Measurements from ENCODE around the gene PTPRB.

The PTPRB gene

DNA sequence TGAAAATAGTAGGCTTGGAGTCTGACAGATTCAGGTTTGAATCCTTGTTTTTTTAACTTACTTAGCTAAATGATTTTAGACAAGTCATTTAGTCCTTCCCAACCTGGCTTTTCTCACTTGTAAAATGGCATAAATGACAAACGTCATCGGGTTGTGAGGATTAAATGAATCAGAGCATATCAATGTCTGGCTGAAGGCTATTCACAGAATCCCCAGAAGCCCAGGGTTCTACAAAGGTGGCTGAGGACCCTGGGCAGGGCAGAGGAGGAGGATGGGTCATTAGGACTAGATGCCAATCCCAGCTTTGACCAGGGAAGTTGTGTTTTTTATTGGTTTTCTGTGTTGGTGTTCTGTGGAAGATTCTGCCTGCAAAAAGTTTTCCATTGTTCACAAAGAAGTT, 7.6 kb upstream of the PTPRB start:
- DNase-seq (ENCODE audit: low read depth in 3 of 3, low spot score in 1 of 3), result no peak

DNA sequence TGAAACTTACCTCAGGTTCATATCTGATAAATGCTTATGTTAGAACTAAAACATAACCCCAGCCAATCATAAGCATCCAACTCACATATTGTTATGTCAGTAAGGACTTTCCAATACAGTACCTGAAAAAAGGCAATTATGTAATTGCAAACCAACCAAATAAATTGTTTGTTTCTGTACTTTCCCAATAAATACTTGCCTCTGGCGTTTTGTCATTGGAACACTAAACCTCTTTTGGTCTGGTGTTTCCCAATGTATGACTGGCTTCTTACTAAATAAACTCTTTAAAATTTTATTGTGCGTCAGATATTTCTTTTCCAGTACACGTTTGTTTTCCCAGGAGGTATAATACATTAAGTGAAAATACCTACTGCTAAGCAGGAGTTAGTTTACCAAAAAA, 6.7 kb upstream of the PTPRB start:
- no peak for DNase-seq (ENCODE audit: low read depth in 3 of 3, low spot score in 1 of 3)

DNA sequence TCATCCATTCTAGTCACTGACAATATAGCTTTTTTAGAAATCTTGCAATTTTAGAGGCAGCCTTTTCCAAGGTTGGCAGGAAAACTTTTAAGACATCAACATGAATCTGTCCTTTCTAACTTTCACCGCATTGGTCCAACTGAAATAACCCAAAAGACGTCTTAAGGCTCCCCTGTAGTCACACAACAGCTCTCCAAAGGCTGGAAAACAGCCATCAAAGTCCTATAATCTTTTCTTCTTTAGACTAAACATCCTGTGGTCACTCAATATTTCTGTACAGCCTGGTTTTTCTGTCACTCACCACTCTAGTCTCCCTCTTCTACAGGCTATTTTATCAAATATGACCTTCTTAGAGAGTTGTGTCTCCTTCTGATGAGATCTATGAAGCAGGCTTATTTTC, 4.5 kb upstream of the PTPRB start:
- no peak for DNase-seq (ENCODE audit: low read depth in 3 of 3, low spot score in 1 of 3)

DNA sequence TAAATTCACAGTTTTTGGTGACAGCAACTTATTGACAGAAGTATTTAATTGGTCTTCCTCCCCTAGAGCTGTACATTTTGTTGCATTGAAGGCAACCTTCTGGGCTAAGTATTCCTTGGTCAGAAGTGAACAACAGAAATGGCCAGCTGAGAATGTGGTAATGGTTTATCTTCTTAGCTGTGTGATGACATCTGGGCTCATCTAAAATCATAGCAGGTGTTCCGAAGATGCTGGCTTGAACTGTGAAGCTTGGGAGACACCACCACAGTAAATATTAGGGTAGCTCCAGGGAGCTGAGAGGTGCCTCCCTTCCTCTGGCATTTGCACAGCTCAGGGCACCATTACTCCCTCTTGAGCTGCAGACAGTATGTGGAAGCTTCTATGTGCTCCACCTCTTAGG, 3.7 kb upstream of the PTPRB start:
- no peak for DNase-seq (ENCODE audit: low read depth in 3 of 3, low spot score in 1 of 3)

DNA sequence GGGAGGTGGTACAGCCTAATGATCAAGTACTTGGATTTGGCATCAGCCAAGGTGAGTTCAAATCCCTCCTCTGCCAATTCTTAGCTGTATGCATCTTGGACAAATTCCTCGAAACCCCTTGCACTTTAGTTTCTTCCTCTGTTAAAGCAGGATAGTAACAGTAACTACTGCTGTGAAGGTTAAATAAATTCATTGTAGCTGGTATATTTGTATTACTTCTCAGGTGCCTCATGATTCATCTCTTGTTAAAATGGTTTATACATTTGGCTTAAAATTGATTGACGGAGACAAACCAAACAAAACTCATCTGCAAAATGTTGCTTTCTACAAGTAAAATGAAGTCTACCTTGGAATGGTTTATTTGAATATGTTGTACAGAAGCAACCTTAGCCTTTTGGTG, 2.3 kb upstream of the PTPRB start:
- DNase-seq (ENCODE audit: low read depth in 3 of 3, low spot score in 1 of 3), result no peak

DNA sequence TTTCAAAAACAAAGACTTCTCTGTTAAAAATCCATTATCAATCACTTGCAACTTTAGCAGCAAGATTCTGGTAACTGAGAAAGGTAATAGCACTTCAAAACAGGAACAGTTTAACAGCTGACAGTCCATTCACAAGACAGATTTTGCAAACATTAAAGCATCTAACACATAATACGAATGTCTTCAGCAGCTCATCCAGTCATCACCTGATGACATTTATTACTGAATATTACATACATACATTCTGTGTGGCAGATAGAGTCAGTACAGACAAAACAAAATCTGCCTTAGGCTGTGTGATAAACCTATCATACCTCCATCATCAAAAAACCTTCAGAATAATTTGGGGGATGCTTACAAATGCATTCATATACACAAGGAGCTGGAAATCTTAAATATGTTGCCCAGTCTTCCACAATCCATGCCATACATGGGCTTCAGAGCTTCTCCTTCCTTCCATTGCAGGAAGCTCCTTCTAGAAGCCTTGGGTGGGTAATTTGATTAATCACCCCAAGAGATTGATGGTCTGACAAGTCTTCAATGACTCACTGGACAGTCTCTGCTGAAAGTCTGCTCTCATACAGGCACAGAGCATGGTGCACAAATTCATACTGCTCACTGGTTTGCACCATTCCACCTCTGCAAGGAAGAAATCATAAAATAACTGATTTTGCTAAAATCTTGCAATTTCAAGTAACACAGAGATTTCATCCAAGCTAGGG, 1.6 kb upstream of the PTPRB start:
- DNase-seq (ENCODE audit: low read depth in 3 of 3, low spot score in 1 of 3), result no peak

- DNase-seq (ENCODE audit: low read depth in 3 of 3, low spot score in 1 of 3), result no peak
Observed at GRCh38 chr12:70635755-70636154, 1.5 kb downstream of the PTPRB start.

- DNase-seq (ENCODE audit: low read depth in 3 of 3, low spot score in 1 of 3), result no peak
Observed at GRCh38 chr12:70628701-70629480, 8.3 kb downstream of the PTPRB start.

GRCh38 chr12:70627677-70628076, 9.6 kb downstream of the PTPRB start:
- no peak for DNase-seq (ENCODE audit: low read depth in 3 of 3, low spot score in 1 of 3)

DNA sequence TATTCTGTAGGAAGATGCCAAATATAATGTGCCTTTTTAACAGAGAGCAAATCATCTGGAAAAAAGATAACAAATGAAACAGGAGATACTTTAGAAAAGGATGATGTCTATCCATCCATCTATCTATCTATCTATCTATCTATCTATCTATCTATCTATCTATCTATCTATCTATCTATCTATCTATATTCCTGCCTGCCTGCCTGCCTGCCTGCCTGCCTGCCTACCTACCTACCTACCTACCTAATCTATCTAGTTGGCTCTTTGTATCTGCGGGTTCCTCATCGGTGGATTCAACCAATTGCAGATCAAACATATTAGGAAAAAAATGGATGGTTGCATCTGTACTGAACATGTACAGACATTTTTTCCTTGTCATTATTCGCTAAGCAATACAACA, 11.0 kb downstream of the PTPRB start:
- DNase-seq (ENCODE audit: low read depth in 3 of 3, low spot score in 1 of 3), result no peak

DNA sequence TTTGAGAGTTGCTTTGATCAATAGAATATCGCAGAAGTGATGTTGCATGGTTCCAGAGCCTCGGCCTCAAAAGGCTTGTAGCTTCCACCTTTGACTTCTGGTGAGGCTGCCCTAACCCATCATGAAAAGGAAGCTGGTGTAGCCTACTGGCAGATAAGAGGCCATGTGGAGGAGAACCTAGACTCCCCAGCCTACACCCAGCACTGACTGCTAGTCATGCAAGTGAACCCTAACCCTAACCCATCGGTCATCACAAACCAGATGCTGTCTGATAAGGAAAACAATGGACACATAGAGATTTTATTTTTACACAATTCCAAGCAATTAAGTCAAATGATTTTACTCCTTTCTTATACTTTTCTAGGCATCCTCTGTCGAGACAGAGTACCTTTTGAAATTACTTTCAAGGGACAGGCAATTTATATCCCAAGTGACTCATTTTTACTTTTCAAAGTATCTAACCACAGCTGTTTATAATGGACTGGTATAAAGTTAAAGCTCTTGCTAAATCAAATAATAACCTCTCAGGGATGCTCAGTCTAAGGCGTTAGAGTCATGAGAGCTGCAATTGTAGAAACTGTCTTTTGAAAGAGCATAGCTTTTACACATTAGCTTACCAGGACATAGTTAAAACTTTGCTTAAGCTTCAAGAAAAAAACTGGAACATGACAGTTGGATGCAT, 17.6 kb downstream of the PTPRB start:
- DNase-seq (ENCODE audit: low read depth in 3 of 3, low spot score in 1 of 3), result no peak

- no peak for DNase-seq (ENCODE audit: low read depth in 3 of 3, low spot score in 1 of 3)
Observed at GRCh38 chr12:70618371-70618770, 18.9 kb downstream of the PTPRB start.

GRCh38 chr12:70617450-70617849, 19.8 kb downstream of the PTPRB start:
- no peak for DNase-seq (ENCODE audit: low read depth in 3 of 3, low spot score in 1 of 3)

DNA sequence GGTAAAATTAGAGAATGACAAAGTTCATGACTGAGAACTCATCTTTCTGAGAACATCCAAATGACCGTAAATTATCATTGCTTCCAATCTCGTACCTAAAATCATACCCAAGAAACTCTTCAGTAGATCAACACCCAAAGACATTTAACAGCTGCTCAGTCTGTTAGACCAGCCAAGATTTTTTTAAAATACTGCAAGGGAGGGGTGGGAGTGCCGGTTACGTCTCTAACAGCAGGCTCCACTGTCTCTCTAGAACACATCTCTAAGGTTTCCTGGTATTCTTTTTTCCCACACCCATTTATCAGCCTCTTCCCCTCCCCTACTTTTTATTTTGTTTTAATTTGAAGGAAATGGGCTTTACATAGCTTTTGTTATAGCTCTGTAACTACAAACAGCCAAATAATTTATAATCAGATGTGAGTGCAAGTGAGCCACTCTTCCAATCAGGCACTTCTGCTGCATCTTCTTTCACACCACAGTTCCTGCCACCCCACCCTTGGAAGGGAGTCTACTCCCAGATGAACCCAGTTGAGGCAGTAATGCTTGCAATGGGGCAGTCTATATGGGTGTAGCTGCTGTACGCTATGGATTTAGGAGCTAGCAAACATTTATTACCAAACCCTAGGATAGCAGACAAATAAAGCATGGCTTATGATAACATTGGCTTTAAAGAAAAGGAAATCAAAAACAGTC, 21.9 kb downstream of the PTPRB start:
- DNase-seq (ENCODE audit: low read depth in 3 of 3, low spot score in 1 of 3), result no peak

- DNase-seq (ENCODE audit: low read depth in 3 of 3, low spot score in 1 of 3), result no peak
Observed at GRCh38 chr12:70609739-70610491, 27.3 kb downstream of the PTPRB start.

GRCh38 chr12:70609203-70609602, 28.0 kb downstream of the PTPRB start:
- no peak for DNase-seq (ENCODE audit: low read depth in 3 of 3, low spot score in 1 of 3)

GRCh38 chr12:70608184-70608583, 29.0 kb downstream of the PTPRB start:
- DNase-seq (ENCODE audit: low read depth in 3 of 3, low spot score in 1 of 3), result no peak

GRCh38 chr12:70607107-70607506, 30.1 kb downstream of the PTPRB start:
- DNase-seq (ENCODE audit: low read depth in 3 of 3, low spot score in 1 of 3), result no peak

DNA sequence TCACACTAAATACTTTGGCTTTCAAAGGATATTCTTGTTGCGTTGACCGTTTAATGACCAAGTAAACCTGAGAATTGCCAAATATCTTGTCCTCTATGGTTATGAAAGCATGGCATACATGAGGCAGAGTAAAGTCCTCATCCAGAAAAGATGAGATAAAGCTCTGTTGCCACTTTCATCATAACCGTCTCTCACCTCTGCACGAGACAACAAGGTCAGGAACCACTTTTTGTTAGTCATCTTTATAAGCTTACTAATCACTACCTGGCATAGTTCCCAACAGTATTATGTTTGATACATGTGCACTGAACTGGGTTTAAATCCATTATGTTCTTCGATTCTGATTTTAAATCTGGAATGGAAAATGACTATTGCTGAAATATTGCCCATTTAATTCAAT, 31.3 kb downstream of the PTPRB start:
- DNase-seq (ENCODE audit: low read depth in 3 of 3, low spot score in 1 of 3), result no peak

DNA sequence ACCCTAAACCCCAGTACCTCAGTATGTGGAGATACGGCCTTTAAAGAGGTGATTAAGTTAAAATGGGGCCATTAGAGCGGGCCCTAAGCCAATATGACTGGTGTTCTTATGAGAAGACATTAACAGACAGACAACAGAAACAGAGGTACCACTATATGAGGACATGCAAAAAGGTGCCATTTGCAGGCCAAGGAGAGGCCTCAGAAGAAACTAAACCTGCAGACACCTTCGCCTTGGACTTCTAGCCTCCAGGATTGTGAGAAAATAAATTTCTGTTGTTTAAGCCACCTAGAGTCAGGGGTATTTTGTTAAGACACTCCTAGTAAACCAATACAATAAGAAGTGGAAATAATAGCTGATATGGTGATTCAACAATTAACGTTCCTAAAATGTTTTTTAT, 32.6 kb downstream of the PTPRB start:
- DNase-seq (ENCODE audit: low read depth in 3 of 3, low spot score in 1 of 3), result no peak

- DNase-seq (ENCODE audit: low read depth in 3 of 3, low spot score in 1 of 3), result no peak
Observed at GRCh38 chr12:70603044-70603443, 34.2 kb downstream of the PTPRB start.
